Spleen (tissue), 11 donors: ENCODE results near the gene CEACAM4. TPM values are rescaled to one million over a fixed set of nuclear protein-coding genes. Genes with fewer than 3 reads are reported as not detected.

Experiments
- DNase-seq: peaks from one replicate; pipeline ENCODE4 v3.0.0-alpha.2; 2020
- H3K27ac ChIP-seq, 8 donors: fragments of 200-600 bp; sonication (generic) in 7 of 8; 1 replicate in 4 of 8; 2 replicates in 4 of 8; pipeline versions ENCODE4 v1.5.0 to v1.8.0; 2016 to 2021; ENCODE audit warnings: inconsistent platforms in 4 of 8, mild to moderate bottlenecking in 4 of 8, moderate library complexity in 1 of 8
- H3K27me3 ChIP-seq, 7 donors: fragments of 200-600 bp; sonication (generic) in 6 of 7; replicated peaks in 1 of 7; 1 replicate in 4 of 7; 2 replicates in 3 of 7; pipeline versions ENCODE4 v1.5.0 to v1.8.0; 2016 to 2021; ENCODE audit warnings: inconsistent platforms in 3 of 7, mild to moderate bottlenecking in 1 of 7
- H3K36me3 ChIP-seq, 6 donors: fragments of 200-600 bp; sonication (generic) in 5 of 6; 1 replicate in 4 of 6; 2 replicates in 2 of 6; pipeline versions ENCODE4 v1.5.0 to v1.8.0; 2016 to 2021; ENCODE audit warnings: inconsistent platforms in 2 of 6
- H3K4me1 ChIP-seq, 6 donors: fragments of 200-600 bp; sonication (generic) in 5 of 6; 1 replicate in 3 of 6; 2 replicates in 3 of 6; pipeline versions ENCODE4 v1.5.0 to v1.8.0; 2016 to 2021; ENCODE audit warnings: inconsistent platforms in 3 of 6
- H3K4me3 ChIP-seq, 8 donors: fragments of 200-600 bp; sonication (generic) in 7 of 8; 1 replicate in 4 of 8; 2 replicates in 4 of 8; pipeline versions ENCODE4 v1.5.0 to v1.8.0; 2016 to 2021; ENCODE audit warnings: inconsistent platforms in 4 of 8, mild to moderate bottlenecking in 4 of 8, moderate library complexity in 2 of 8
- H3K9me3 ChIP-seq, 8 donors: fragments of 200-600 bp; sonication (generic) in 7 of 8; 1 replicate in 4 of 8; 2 replicates in 4 of 8; pipeline versions ENCODE4 v1.5.0 to v1.8.0; 2016 to 2021; ENCODE audit warnings: inconsistent platforms in 4 of 8
- CTCF ChIP-seq, 11 experiments: fragments of 200-600 bp in 7 of 11; fragments of 450-650 bp in 4 of 11; sonication (generic) in 4 of 11; IDR thresholded peaks in 8 of 11; conservative IDR thresholded peaks in 3 of 11; 1 replicate in 7 of 11; 2 replicates in 4 of 11; pipeline versions ENCODE4 v1.4.0 to v1.8.0; 2016 to 2021; ENCODE audit warnings: antibody characterized with exemption in 11 of 11, inconsistent platforms in 4 of 11, mild to moderate bottlenecking in 1 of 11
- POLR2A ChIP-seq, 3 donors: fragments of 450-650 bp; IDR thresholded peaks; one replicate each; pipeline ENCODE4 v1.5.1; 2017; ENCODE audit warnings: antibody characterized with exemption in 3 of 3, mild to moderate bottlenecking in 1 of 3
- POLR2AphosphoS5 ChIP-seq, 3 donors: sonication (generic); formaldehyde crosslinking; IDR thresholded peaks; one replicate each; pipeline ENCODE4 v1.5.1; 2017; ENCODE audit warnings: antibody characterized with exemption in 3 of 3
- WGBS, 5 donors: extraction: QIAGEN DNeasy Blood & Tissue Kit in 3 of 5; methylation state at CpG; one replicate each; pipeline versions ENCODE4 v1.1.5 to v1.1.7; 2013 to 2018; 5-methylcytosine and 5-hydroxymethylcytosine counted together
- intact Hi-C: fragments of 100-400 bp; cut with DNase I; formaldehyde crosslinking; loops from one replicate; pipeline ENCODE4 v1.15.0; 2023; ENCODE audit warnings: low total_unique reads
- polyA plus RNA-seq, 3 donors: library from polyadenylated mRNA; stranded (reverse); fragments of 200-250 nt; gene quantifications; one replicate each; pipeline ENCODE4 v1.2.1, GENCODE V29; 2013
- total RNA-seq, 7 donors: library from RNA; depleted of rRNA in 3 of 7; stranded (reverse); fragments of >200 nt in 3 of 7; fragmentation: NEBNext Ultra II Directional in 4 of 7; extraction: Animal tissue kit (Norgen Biotek cat#: 25700) in 4 of 7; gene quantifications; one replicate each; pipeline versions ENCODE4 v1.1.0 to v1.2.1, GENCODE V29; 2016 to 2021
- donor health status: healthy with polysubstance abuse.
- donor health status: DM: no; HTN: no; CAD: no; lungs with moderate emphysema.
- donor health status: DM: no; HTN: no; CAD: no.
- donor health status: Bipolar disorder and iron deficiency.
- donor health status: healthy.
- donor health status: DM: no; HTN: no; CAD: no.
- donor health status: DM: yes; HTN: yes; CAD: no.

The CEACAM4 gene
- total and polyA plus RNA-seq, 10 donors = 3.3 to 76.4 (median 20.7) TPM

- intact Hi-C loops = no loop called here
- Histone ChIP-seq H3K9me3 (no peaks in the 10 kb centered on the region), H3K27ac (peak overlapping the region in 5 of 8 donors; percentile 3 to 94 (median 85)), H3K4me1 (peaks cover 0 to 77% (median 10%) of the 10 kb centered on the region in 6 donors), H3K27me3 (peaks cover 0 to 20% (median 0%) of the 10 kb centered on the region in 7 donors), H3K4me3 (peak overlapping the region in 1 of 8 donors; percentile 9), H3K36me3 (peaks cover 0 to 42% (median 0%) of the 10 kb centered on the region in 6 donors)
- TF ChIP-seq POLR2A (IDR thresholded peaks at IDR 0.05) = no peak
- peak in 1 of 3 donors; percentile 8 for TF ChIP-seq POLR2AphosphoS5 (IDR thresholded peaks at IDR 0.05)
- no peak for TF ChIP-seq CTCF (IDR thresholded peaks at IDR 0.05 in 8 of 11, conservative IDR thresholded peaks at IDR 0.05 in 3 of 11)
- 21 to 39% (median 23%) methylated on average over 6 to 7 of the region's 7 CpGs for WGBS, 5 donors
- no peak for DNase-seq
Measured at GRCh38 chr19:41619018-41619556, 7.8 kb downstream of the CEACAM4 start.

- Histone ChIP-seq H3K9me3 (peaks cover 0 to 1% (median 0%) of the 10 kb centered on the region in 8 donors), H3K27me3 (peaks cover 0 to 23% (median 0%) of the 10 kb centered on the region in 7 donors), H3K27ac (peak overlapping the region in 3 of 8 donors; percentile 21 to 94 (median 89)), H3K4me1 (peaks cover 0 to 72% (median 10%) of the 10 kb centered on the region in 6 donors), H3K36me3 (peaks cover 0 to 42% (median 0%) of the 10 kb centered on the region in 6 donors), H3K4me3 (no peak overlapping the region)
- intact Hi-C loops = no loop called here
- 80 to 93% (median 86%) methylated on average over 9 of the region's 9 CpGs for WGBS, 5 donors
- no peak for TF ChIP-seq POLR2AphosphoS5 (IDR thresholded peaks at IDR 0.05)
- TF ChIP-seq POLR2A (IDR thresholded peaks at IDR 0.05) = no peak
- TF ChIP-seq CTCF (IDR thresholded peaks at IDR 0.05 in 8 of 11, conservative IDR thresholded peaks at IDR 0.05 in 3 of 11) = no peak
- DNase-seq = no peak
Measured at GRCh38 chr19:41617941-41618730, 8.7 kb downstream of the CEACAM4 start.

DNA sequence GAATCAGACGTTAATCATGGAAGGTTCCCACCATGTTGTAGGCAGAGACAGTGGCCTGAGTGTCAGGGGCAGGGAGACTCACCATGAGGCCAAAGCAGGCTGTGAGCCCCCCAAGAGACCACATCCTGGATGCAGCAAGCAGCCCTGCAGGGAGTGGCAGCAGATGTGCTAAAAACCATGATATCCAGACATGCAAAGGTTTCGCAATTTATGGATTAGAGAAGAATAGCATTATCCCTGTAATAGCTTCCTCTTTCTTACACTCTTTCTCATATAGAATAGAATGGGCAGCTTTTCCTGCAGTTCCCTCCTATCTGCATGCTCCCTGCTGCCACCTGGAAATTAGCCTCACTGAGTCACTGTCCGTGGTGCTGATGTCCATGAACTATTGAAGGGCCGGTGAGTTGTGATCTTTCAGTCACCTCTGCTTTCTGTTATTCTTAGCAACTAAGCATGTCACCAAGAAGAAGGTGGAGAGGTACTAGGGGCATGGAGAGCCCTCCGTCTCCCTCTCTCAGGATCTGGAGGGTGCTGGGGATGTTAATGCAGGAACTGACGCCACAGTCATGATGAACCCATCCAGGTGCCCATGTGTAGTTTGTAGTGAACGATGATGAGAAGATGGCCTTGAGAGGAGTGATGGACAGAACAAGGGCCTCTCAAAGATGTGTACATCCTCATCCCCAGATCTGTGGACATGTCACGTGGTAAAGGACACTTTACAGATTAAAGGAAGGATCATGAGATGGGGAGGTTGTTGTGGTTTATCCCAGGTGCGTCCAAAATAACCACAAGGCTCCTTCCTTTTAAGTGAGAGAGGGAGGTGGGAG, 9.9 kb downstream of the CEACAM4 start:
- Histone ChIP-seq H3K4me3 (no peak overlapping the region), H3K36me3 (peaks cover 0 to 42% (median 0%) of the 10 kb centered on the region in 6 donors), H3K9me3 (peaks cover 0 to 4% (median 0%) of the 10 kb centered on the region in 8 donors), H3K27me3 (peaks cover 0 to 31% (median 0%) of the 10 kb centered on the region in 7 donors), H3K4me1 (peaks cover 0 to 70% (median 10%) of the 10 kb centered on the region in 6 donors), H3K27ac (no peak overlapping the region)
- peak; percentile 34 for DNase-seq
- WGBS, 5 donors = 46 to 59% (median 51%) methylated on average over 9 of the region's 9 CpGs
- intact Hi-C loops = no loop called here
- TF ChIP-seq POLR2AphosphoS5 (IDR thresholded peaks at IDR 0.05) (peak in 1 of 3 donors; percentile 9), CTCF (IDR thresholded peaks at IDR 0.05 in 8 of 11, conservative IDR thresholded peaks at IDR 0.05 in 3 of 11) (no peak), POLR2A (IDR thresholded peaks at IDR 0.05) (no peak)
